ENCODE results near the gene PRR35. TPM values are rescaled to one million over a fixed set of nuclear protein-coding genes. Genes with fewer than 3 reads are reported as not detected.

PRR35 gene
- under 1 TPM; 0.08 to 0.11 (median 0.10) TPM for total RNA-seq

GRCh38 chr16:560204-560700 is at the start of gene PRR35:
PRR35 (plus strand) TSS chr16:560394; CDS start chr16:563295, 2,901 bp downstream.
- DNase-seq (no peak), ATAC-seq (no peak)
- no peaks in the 10 kb centered on the region for H3K36me3 Mint-ChIP-seq (ENCODE audit: insufficient read depth)
- peaks cover 23% of the 10 kb centered on the region for H3K27me3 Mint-ChIP-seq (ENCODE audit: low read depth)
- no peaks in the 10 kb centered on the region for H3K4me1 Mint-ChIP-seq (ENCODE audit: low read depth)
- no peaks in the 10 kb centered on the region for H3K9me3 Mint-ChIP-seq
- H3K4me3 Mint-ChIP-seq: no peak within 1 kb of the TSS

GRCh38 chr16:512802-513201 is 47.4 kb upstream of the PRR35 start:
- Mint-ChIP-seq H3K4me1 (ENCODE audit: low read depth) (no peaks in the 10 kb centered on the region), H3K36me3 (ENCODE audit: insufficient read depth) (peaks cover 4% of the 10 kb centered on the region), H3K4me3 (no peak overlapping the region), H3K9me3 (no peaks in the 10 kb centered on the region), H3K27me3 (ENCODE audit: low read depth) (no peaks in the 10 kb centered on the region)
- no peak for DNase-seq
- no peak for ATAC-seq

- Mint-ChIP-seq H3K4me1 (ENCODE audit: low read depth) (no peaks in the 10 kb centered on the region), H3K4me3 (no peak overlapping the region), H3K27me3 (ENCODE audit: low read depth) (no peaks in the 10 kb centered on the region), H3K9me3 (no peaks in the 10 kb centered on the region), H3K36me3 (ENCODE audit: insufficient read depth) (peaks cover 2% of the 10 kb centered on the region)
- ATAC-seq (no peak), DNase-seq (no peak)
Observed at GRCh38 chr16:513950-514349, 46.2 kb upstream of the PRR35 start.

- Mint-ChIP-seq H3K4me3 (no peak overlapping the region), H3K36me3 (ENCODE audit: insufficient read depth) (peaks cover 2% of the 10 kb centered on the region), H3K4me1 (ENCODE audit: low read depth) (no peaks in the 10 kb centered on the region), H3K9me3 (no peaks in the 10 kb centered on the region), H3K27me3 (ENCODE audit: low read depth) (no peaks in the 10 kb centered on the region)
- no peak for ATAC-seq
- no peak for DNase-seq
Observed at GRCh38 chr16:515175-515938, 44.8 kb upstream of the PRR35 start.

- Mint-ChIP-seq H3K36me3 (ENCODE audit: insufficient read depth) (peaks cover 2% of the 10 kb centered on the region), H3K4me3 (no peak overlapping the region), H3K27me3 (ENCODE audit: low read depth) (no peaks in the 10 kb centered on the region), H3K4me1 (ENCODE audit: low read depth) (no peaks in the 10 kb centered on the region), H3K9me3 (no peaks in the 10 kb centered on the region)
- DNase-seq: no peak
- ATAC-seq: no peak
Observed at GRCh38 chr16:515939-516226, 44.3 kb upstream of the PRR35 start.

GRCh38 chr16:516301-516700 is 43.9 kb upstream of the PRR35 start:
- DNase-seq (no peak), ATAC-seq (no peak)
- Mint-ChIP-seq H3K4me1 (ENCODE audit: low read depth) (no peaks in the 10 kb centered on the region), H3K36me3 (ENCODE audit: insufficient read depth) (peaks cover 2% of the 10 kb centered on the region), H3K4me3 (no peak overlapping the region), H3K27me3 (ENCODE audit: low read depth) (no peaks in the 10 kb centered on the region), H3K9me3 (no peaks in the 10 kb centered on the region)

- no peaks in the 10 kb centered on the region for H3K27me3 Mint-ChIP-seq (ENCODE audit: low read depth)
- no peak overlapping the region for H3K4me3 Mint-ChIP-seq
- no peak for ATAC-seq
- no peaks in the 10 kb centered on the region for H3K4me1 Mint-ChIP-seq (ENCODE audit: low read depth)
- H3K9me3 Mint-ChIP-seq: no peaks in the 10 kb centered on the region
- DNase-seq: no peak
- peaks cover 2% of the 10 kb centered on the region for H3K36me3 Mint-ChIP-seq (ENCODE audit: insufficient read depth)
Observed at GRCh38 chr16:518858-519257, 41.3 kb upstream of the PRR35 start.

- DNase-seq (no peak), ATAC-seq (no peak)
- peaks cover 5% of the 10 kb centered on the region for H3K4me1 Mint-ChIP-seq (ENCODE audit: low read depth)
- no peaks in the 10 kb centered on the region for H3K27me3 Mint-ChIP-seq (ENCODE audit: low read depth)
- no peak overlapping the region for H3K4me3 Mint-ChIP-seq
- H3K36me3 Mint-ChIP-seq (ENCODE audit: insufficient read depth): peaks cover under 1% of the 10 kb centered on the region
- H3K9me3 Mint-ChIP-seq: no peaks in the 10 kb centered on the region
Observed at GRCh38 chr16:519425-519824, 40.8 kb upstream of the PRR35 start.

GRCh38 chr16:519841-520687 is 40.1 kb upstream of the PRR35 start:
- no peak for DNase-seq
- Mint-ChIP-seq H3K36me3 (ENCODE audit: insufficient read depth) (no peaks in the 10 kb centered on the region), H3K4me1 (ENCODE audit: low read depth) (peaks cover 9% of the 10 kb centered on the region)

GRCh38 chr16:520847-521246 is 39.3 kb upstream of the PRR35 start:
- ATAC-seq (no peak), DNase-seq (no peak)
- Mint-ChIP-seq H3K36me3 (ENCODE audit: insufficient read depth) (peaks cover 2% of the 10 kb centered on the region), H3K4me1 (ENCODE audit: low read depth) (peaks cover 17% of the 10 kb centered on the region), H3K9me3 (no peaks in the 10 kb centered on the region), H3K27me3 (ENCODE audit: low read depth) (no peaks in the 10 kb centered on the region), H3K4me3 (no peak overlapping the region)

More at GRCh38 chr16:519841-520687, 40.1 kb upstream of the PRR35 start:
- Mint-ChIP-seq H3K27me3 (ENCODE audit: low read depth) (no peaks in the 10 kb centered on the region), H3K4me3 (no peak overlapping the region), H3K9me3 (no peaks in the 10 kb centered on the region)
- no peak for ATAC-seq

- no peak for DNase-seq
- Mint-ChIP-seq H3K27me3 (ENCODE audit: low read depth) (no peaks in the 10 kb centered on the region), H3K9me3 (no peaks in the 10 kb centered on the region), H3K36me3 (ENCODE audit: insufficient read depth) (peaks cover 2% of the 10 kb centered on the region), H3K4me3 (no peak overlapping the region), H3K4me1 (ENCODE audit: low read depth) (peaks cover 19% of the 10 kb centered on the region)
- ATAC-seq: no peak
Observed at GRCh38 chr16:521381-522210, 38.6 kb upstream of the PRR35 start.

GRCh38 chr16:522320-523096 is 37.7 kb upstream of the PRR35 start:
- no peak for ATAC-seq
- Mint-ChIP-seq H3K27me3 (ENCODE audit: low read depth) (no peaks in the 10 kb centered on the region), H3K4me3 (no peak overlapping the region), H3K4me1 (ENCODE audit: low read depth) (peaks cover 21% of the 10 kb centered on the region), H3K36me3 (ENCODE audit: insufficient read depth) (peaks cover 2% of the 10 kb centered on the region), H3K9me3 (no peaks in the 10 kb centered on the region)
- DNase-seq: no peak

- DNase-seq (no peak), ATAC-seq (no peak)
- Mint-ChIP-seq H3K9me3 (no peaks in the 10 kb centered on the region), H3K36me3 (ENCODE audit: insufficient read depth) (peaks cover 2% of the 10 kb centered on the region), H3K27me3 (ENCODE audit: low read depth) (no peaks in the 10 kb centered on the region), H3K4me3 (no peak overlapping the region), H3K4me1 (ENCODE audit: low read depth) (peaks cover 21% of the 10 kb centered on the region)
Observed at GRCh38 chr16:523097-523741, 37.0 kb upstream of the PRR35 start.

Data from activated T-cell treated with anti-CD3 and anti-CD28 coated beads, Interleukin-2, amount 50 U/mL, for 4 hours (primary cell).